Measurements from ENCODE around the gene TUBGCP3.

- TF ChIP-seq ZNF274 (IDR thresholded peaks at IDR 0.05; ENCODE audit: low read depth, low read length) (no peak), YY1 (IDR thresholded peaks at IDR 0.05; ENCODE audit: insufficient read depth, insufficient read length) (no peak)
These were observed 123.2 kb downstream of the TUBGCP3 start for GRCh38 chr13:112464720-112465119.
